ENCODE measurements around the gene DRC7. TPM values are rescaled to one million over a fixed set of nuclear protein-coding genes. Genes with fewer than 3 reads are reported as not detected.

DRC7 gene
- total RNA-seq, 1 experiment from 2014 or later, result 0.72 TPM

GRCh38 chr16:57725554-57725953 is 30.9 kb downstream of the DRC7 start:
- no peak overlapping the region for H2AFZ ChIP-seq (ENCODE audit: low read length)
- no peaks in the 10 kb centered on the region for H3K79me1 ChIP-seq (ENCODE audit: insufficient read depth, low read depth, low read length, poor library complexity, severe bottlenecking)
- H3K27ac ChIP-seq (ENCODE audit: insufficient read length, low read depth, low read length), result no peak overlapping the region
- H3K36me3 Mint-ChIP-seq (ENCODE audit: insufficient read depth in 1 of 3, low read depth in 3 of 3), result no peaks in the 10 kb centered on the region
- H2BK12ac ChIP-seq (ENCODE audit: insufficient read length, low read depth, low read length), result no peak overlapping the region
- TF ChIP-seq, protein P1, sequence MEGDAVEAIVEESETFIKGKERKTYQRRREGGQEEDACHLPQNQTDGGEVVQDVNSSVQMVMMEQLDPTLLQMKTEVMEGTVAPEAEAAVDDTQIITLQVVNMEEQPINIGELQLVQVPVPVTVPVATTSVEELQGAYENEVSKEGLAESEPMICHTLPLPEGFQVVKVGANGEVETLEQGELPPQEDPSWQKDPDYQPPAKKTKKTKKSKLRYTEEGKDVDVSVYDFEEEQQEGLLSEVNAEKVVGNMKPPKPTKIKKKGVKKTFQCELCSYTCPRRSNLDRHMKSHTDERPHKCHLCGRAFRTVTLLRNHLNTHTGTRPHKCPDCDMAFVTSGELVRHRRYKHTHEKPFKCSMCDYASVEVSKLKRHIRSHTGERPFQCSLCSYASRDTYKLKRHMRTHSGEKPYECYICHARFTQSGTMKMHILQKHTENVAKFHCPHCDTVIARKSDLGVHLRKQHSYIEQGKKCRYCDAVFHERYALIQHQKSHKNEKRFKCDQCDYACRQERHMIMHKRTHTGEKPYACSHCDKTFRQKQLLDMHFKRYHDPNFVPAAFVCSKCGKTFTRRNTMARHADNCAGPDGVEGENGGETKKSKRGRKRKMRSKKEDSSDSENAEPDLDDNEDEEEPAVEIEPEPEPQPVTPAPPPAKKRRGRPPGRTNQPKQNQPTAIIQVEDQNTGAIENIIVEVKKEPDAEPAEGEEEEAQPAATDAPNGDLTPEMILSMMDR (conservative IDR thresholded peaks at IDR 0.05), result no peak
- H3T11ph ChIP-seq (ENCODE audit: low read length), result no peak overlapping the region
- no peak overlapping the region for H3K27ac Mint-ChIP-seq
- no peak overlapping the region for H4K91ac ChIP-seq (ENCODE audit: insufficient read length, low read depth, low read length)
- no peak overlapping the region for H3K23ac ChIP-seq (ENCODE audit: insufficient read length, low read depth, low read length)
- no peak overlapping the region for H2AK5ac ChIP-seq (ENCODE audit: insufficient read length, low read length)
- no peak for DNase-seq
- H3K56ac ChIP-seq (ENCODE audit: insufficient read length, low read depth, low read length), result no peak overlapping the region
- no peak overlapping the region for H2BK5ac ChIP-seq (ENCODE audit: insufficient read length, low read length)
- H3K18ac ChIP-seq (ENCODE audit: insufficient read length, low read depth, low read length), result no peak overlapping the region
- no peak overlapping the region for H2BK20ac ChIP-seq (ENCODE audit: low read depth, low read length, poor library complexity, severe bottlenecking)
- 0 out of 4 replicates have a peak, but pooled peaks cover 0 to 3% of the 10 kb centered on the region in 2 experiments for H3K4me1 Mint-ChIP-seq
- no peak overlapping the region for H3K4me3 Mint-ChIP-seq
- H4K8ac ChIP-seq (replicated peaks; ENCODE audit: insufficient read length, low read depth, low read length), result no peak overlapping the region
- H3K23me2 ChIP-seq (ENCODE audit: insufficient read length, low read depth, low read length, poor library complexity, severe bottlenecking), result no peaks in the 10 kb centered on the region
- peaks cover 0 to 3% of the 10 kb centered on the region in 2 experiments; a peak in 3 of 5 replicates for H3K9me3 Mint-ChIP-seq
- no peaks in the 10 kb centered on the region for H4K20me1 ChIP-seq (ENCODE audit: control insufficient read depth, insufficient read depth, insufficient read length)
- H3K4ac ChIP-seq (ENCODE audit: low read depth, low read length), result no peak overlapping the region
- no peaks in the 10 kb centered on the region for H3K9me3 ChIP-seq (ENCODE audit: control insufficient read depth, low read depth, low read length)
- no peaks in the 10 kb centered on the region for H3K79me2 ChIP-seq (ENCODE audit: insufficient read depth, low read length)
- no peak overlapping the region for H2BK15ac ChIP-seq (ENCODE audit: low read depth, low read length)
- no peaks in the 10 kb centered on the region for H3K27me3 ChIP-seq (ENCODE audit: insufficient read depth, low read length)
- H3K9ac ChIP-seq (ENCODE audit: extremely low read depth, insufficient read length, low read length), result no peak overlapping the region
- no peaks in the 10 kb centered on the region for H3K4me1 ChIP-seq (ENCODE audit: insufficient read depth, low read length)
- no peaks in the 10 kb centered on the region; the same call in 1 of the 2 replicates for H3K27me3 Mint-ChIP-seq (ENCODE audit: low read depth)
- H3K14ac ChIP-seq (ENCODE audit: insufficient read depth, low read length), result no peak overlapping the region; the same call in 1 of the 2 replicates
- H2BK120ac ChIP-seq (ENCODE audit: low read depth, low read length, poor library complexity, severe bottlenecking), result no peak overlapping the region
- WGBS (ENCODE audit: extremely low coverage, insufficient read length, low lambda C conversion rate), result no CpG with 5 or more reads among the region's 5 CpGs
- H4K5ac ChIP-seq (ENCODE audit: insufficient read length, low read depth, low read length), result no peak overlapping the region
- no peak overlapping the region for H3K4me2 ChIP-seq (ENCODE audit: insufficient read depth, insufficient read length, low read length)
